WERI-Rb-1 (cell line): ENCODE measurements around the gene RDM1.

Experiments used
- DNase-seq: peaks from one replicate; pipeline ENCODE4 v3.0.0-alpha.2; 2020
- H3K27ac ChIP-seq: fragments of 250-450 bp; sonication (Bioruptor Pico); 2 replicates; pipeline ENCODE4 v1.5.1; 2020; ENCODE audit warnings: mild to moderate bottlenecking, moderate library complexity
- H3K27me3 ChIP-seq: fragments of 250-450 bp; sonication (Bioruptor Pico); 2 replicates; pipeline ENCODE4 v1.5.1; 2021; ENCODE audit warnings: mild to moderate bottlenecking, low read depth, moderate library complexity; ENCODE audit not compliant: insufficient read depth, severe bottlenecking
- H3K36me3 ChIP-seq: fragments of 250-450 bp; sonication (Bioruptor Pico); 2 replicates; pipeline ENCODE4 v1.5.1; 2020; ENCODE audit warnings: mild to moderate bottlenecking, moderate library complexity
- H3K4me3 ChIP-seq: 2 replicates; pipeline ENCODE4 v1.5.1; 2011; ENCODE audit warnings: low read depth, mild to moderate bottlenecking, control low read depth, low read length
- H3K9me3 ChIP-seq: fragments of 250-450 bp; sonication (Bioruptor Pico); 2 replicates; pipeline ENCODE4 v1.5.1; 2021; ENCODE audit warnings: mild to moderate bottlenecking, moderate library complexity; ENCODE audit not compliant: severe bottlenecking
- CTCF ChIP-seq: IDR thresholded peaks from 2 replicates; pipeline ENCODE4 v1.5.1; 2011; ENCODE audit warnings: low read depth, mild to moderate bottlenecking, control low read depth, inconsistent platforms, low read length

Gene RDM1

GRCh38 chr17:35972535-35972934, 42.0 kb upstream of the RDM1 start:
- no peak overlapping the region for H3K4me3 ChIP-seq
- no peaks in the 10 kb centered on the region for H3K9me3 ChIP-seq
- no peak overlapping the region for H3K27ac ChIP-seq
- no peaks in the 10 kb centered on the region for H3K36me3 ChIP-seq
- no peak for DNase-seq
- H3K27me3 ChIP-seq, result no peaks in the 10 kb centered on the region
- no peak for TF ChIP-seq CTCF

- no peaks in the 10 kb centered on the region for H3K9me3 ChIP-seq
- H3K4me3 ChIP-seq, result no peak overlapping the region
- no peak for DNase-seq
- H3K27me3 ChIP-seq, result no peaks in the 10 kb centered on the region
- no peak overlapping the region for H3K27ac ChIP-seq
- TF ChIP-seq CTCF, result no peak
- no peaks in the 10 kb centered on the region for H3K36me3 ChIP-seq
Observed at GRCh38 chr17:35972066-35972465, 41.5 kb upstream of the RDM1 start.

- Histone ChIP-seq H3K9me3 (no peaks in the 10 kb centered on the region), H3K27me3 (no peaks in the 10 kb centered on the region), H3K27ac (no peak overlapping the region), H3K4me3 (no peak overlapping the region), H3K36me3 (no peaks in the 10 kb centered on the region)
- peak; percentile 76 for TF ChIP-seq CTCF
- DNase-seq, result peak; percentile 84
Observed at GRCh38 chr17:35969558-35970380, 39.2 kb upstream of the RDM1 start.

GRCh38 chr17:35968520-35969054, 38.0 kb upstream of the RDM1 start:
- no peak for TF ChIP-seq CTCF
- no peak for DNase-seq

GRCh38 chr17:35965272-35965671, 34.7 kb upstream of the RDM1 start:
- no peaks in the 10 kb centered on the region for H3K9me3 ChIP-seq
- TF ChIP-seq CTCF, result no peak
- H3K36me3 ChIP-seq, result no peaks in the 10 kb centered on the region
- DNase-seq, result no peak
- no peaks in the 10 kb centered on the region for H3K27me3 ChIP-seq
- H3K4me3 ChIP-seq, result no peak overlapping the region
- no peak overlapping the region for H3K27ac ChIP-seq

More at GRCh38 chr17:35968520-35969054, 38.0 kb upstream of the RDM1 start:
- Histone ChIP-seq H3K27me3 (no peaks in the 10 kb centered on the region), H3K4me3 (no peak overlapping the region), H3K36me3 (no peaks in the 10 kb centered on the region), H3K27ac (no peak overlapping the region), H3K9me3 (no peaks in the 10 kb centered on the region)

- H3K9me3 ChIP-seq, result no peaks in the 10 kb centered on the region
- no peak for TF ChIP-seq CTCF
Observed at GRCh38 chr17:35963663-35964062, 33.1 kb upstream of the RDM1 start.

More at GRCh38 chr17:35963663-35964062, 33.1 kb upstream of the RDM1 start:
- Histone ChIP-seq H3K36me3 (no peaks in the 10 kb centered on the region), H3K27me3 (no peaks in the 10 kb centered on the region), H3K27ac (no peak overlapping the region), H3K4me3 (no peak overlapping the region)
- DNase-seq, result no peak
